Measurements from ENCODE around the gene MINAR2.

DNA sequence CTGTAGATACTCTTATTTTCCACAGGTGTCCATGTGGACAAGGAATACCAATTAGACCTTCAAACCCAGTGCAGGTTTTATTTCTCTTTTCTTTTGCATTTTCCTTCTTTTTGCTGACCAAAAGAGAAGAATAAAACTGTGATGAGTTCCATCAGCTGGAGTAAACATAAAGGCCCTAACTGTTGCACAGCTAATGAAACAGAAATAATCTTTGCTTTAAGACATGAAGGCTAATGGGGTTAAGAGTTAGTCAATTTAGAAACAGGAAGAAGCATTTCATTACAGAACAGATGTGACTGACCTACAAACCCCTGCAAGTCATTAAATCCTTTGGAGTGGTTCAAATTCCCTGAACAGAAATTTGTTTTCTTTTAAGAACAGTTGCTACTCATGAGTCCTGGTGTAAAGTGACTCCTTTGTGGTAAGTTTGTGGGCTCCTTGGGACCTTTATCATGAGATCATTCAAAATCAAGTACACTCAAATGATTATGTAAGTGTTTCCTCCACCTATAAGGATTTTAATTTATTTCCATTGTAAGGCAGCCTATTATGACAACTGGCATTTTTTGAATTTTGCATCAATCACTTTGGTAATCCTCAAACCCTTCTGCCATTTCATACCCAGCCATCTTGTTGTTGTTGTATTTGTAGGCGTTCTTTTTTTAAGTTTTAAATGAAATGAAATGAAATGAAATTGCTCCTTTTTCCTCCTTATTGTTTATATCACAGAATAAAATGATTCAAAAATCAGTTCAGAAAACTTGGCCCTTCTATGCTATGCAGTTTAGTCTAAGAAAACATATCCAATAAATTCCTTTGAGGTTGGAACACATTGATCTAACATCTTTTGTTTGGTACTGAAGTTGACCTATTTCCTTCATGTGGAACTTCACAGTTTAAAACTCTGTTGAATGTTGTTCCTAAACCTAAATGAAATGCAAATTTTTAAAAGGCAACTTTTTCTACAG is 1.3 kb downstream of the MINAR2 start:
- TF ChIP-seq CTCF (conservative IDR thresholded peaks at IDR 0.05) (no peak), EZH2 (IDR thresholded peaks at IDR 0.05; ENCODE audit: low read depth) (no peak)

Measured in PC-9 (cell line).